Panc1 (cell line): ENCODE results near the gene COLEC11.

Experiments used
- CTCF ChIP-seq: fragments of 450-650 bp; IDR thresholded peaks from 2 replicates; pipeline ENCODE4 v1.5.1; 2017; ENCODE audit warnings: mild to moderate bottlenecking
- POLR2AphosphoS5 ChIP-seq: IDR thresholded peaks from 2 replicates; pipeline ENCODE4 v1.6.1; 2012; ENCODE audit warnings: mild to moderate bottlenecking, low read depth, low read length, moderate library complexity
- SIN3A ChIP-seq: IDR thresholded peaks from 2 replicates; pipeline ENCODE4 v1.6.1; 2012; ENCODE audit warnings: low read depth, mild to moderate bottlenecking, low read length, moderate library complexity, borderline replicate concordance; ENCODE audit not compliant: insufficient read depth
- TCF7L2 ChIP-seq: IDR thresholded peaks from 2 replicates; pipeline ENCODE4 v1.6.1; 2011; ENCODE audit warnings: mild to moderate bottlenecking, low read depth, low read length, inconsistent platforms

GRCh38 chr2:3566806-3567205 lies 28.1 kb upstream of the COLEC11 start:
- TF ChIP-seq CTCF (no peak), POLR2AphosphoS5 (no peak), TCF7L2 (no peak), SIN3A (no peak)
